HG02623 (cell line): ENCODE measurements around the gene MARK3.
"Not testable (repeated sequence)": the region's sequence is repeated elsewhere in the genome, so short reads cannot be mapped to it uniquely, and the experiment has no call there.

Experiments used
- ATAC-seq: cut with Tn5 transposase; IDR thresholded peaks from one replicate; pipeline ENCODE4 v1.9.1; 2021; ENCODE audit warnings: moderate library complexity; ENCODE audit not compliant: unreplicated experiment

MARK3 gene

DNA sequence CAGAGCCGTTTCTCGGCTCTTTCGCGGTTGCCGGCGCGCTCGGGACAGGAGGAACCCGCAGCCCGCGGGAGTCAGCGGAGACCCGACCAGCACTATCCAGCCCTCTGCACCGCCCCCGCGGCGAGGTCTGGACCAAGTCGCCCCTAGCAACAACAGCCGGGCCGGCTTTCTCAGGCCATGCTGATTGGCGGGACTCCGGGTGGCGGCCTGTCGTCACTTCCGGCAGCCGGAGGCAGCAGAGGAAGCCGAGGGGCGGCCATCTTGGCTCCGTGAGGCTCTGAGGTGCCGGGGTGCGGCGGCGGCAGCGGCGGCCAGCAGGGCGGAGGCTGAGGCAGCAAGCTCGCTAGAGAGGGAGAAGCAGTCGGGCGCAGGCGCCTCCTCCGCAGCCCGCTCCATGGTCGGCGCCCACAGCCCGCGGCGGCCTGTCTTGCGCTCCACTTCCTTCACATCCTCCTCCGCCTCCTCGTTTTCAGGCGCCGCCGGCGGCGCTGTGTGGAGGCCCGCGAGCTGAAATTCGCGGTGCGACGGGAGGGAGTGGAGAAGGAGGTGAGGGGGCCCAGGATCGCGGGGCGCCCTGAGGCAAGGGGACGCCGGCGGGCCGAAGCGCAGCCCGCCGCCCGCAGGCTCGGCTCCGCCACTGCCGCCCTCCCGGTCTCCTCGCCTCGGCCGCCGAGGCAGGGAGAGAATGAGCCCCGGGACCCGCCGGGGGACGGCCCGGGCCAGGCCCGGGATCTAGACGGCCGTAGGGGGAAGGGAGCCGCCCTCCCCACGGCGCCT, at the start of gene MARK3:
TSS of gene MARK3 (plus strand) at position 264 of the 777 bp plus-strand sequence. CDS start 615 bp downstream, outside the sequence.
- ATAC-seq, result peak; percentile 91

DNA sequence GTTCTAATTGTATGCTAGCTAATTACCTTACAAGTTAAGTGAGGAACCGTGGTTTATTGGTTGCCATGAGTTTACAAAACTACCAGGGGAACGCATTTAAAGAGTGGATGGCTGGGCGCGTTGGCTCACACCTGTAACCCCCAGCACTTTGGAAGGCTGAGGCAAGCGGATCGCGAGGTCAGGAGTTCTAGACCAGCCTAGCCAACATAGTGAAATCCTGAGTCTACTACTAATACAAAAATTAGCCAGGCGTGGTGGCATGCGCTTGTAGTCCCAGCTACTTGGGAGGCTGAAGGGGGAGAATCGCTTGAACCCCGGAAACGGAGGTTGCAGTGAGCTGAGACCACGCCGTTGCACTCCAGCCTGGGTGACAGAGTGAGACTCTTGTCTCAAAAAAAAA, 49.0 kb upstream of the MARK3 start:
- no peak for ATAC-seq

DNA sequence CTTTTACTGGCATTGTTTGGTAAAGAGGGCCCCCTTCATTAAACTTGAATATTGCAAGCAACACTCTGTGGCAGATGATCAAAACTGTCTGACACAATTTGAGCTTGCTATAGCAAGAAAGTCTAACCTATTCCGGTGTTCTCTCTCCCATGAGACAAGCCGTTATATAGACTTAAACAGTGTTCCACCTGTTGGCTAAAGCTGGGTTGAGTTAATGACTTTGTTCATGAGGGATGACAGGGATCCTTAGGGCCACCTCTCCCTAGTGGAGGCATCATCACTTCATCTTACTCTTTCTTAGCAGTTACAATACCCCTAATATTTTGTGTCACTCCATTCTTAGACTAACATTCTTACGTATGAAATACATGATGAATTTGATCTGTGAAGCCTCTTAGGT, 47.4 kb upstream of the MARK3 start:
- ATAC-seq, result no peak

DNA sequence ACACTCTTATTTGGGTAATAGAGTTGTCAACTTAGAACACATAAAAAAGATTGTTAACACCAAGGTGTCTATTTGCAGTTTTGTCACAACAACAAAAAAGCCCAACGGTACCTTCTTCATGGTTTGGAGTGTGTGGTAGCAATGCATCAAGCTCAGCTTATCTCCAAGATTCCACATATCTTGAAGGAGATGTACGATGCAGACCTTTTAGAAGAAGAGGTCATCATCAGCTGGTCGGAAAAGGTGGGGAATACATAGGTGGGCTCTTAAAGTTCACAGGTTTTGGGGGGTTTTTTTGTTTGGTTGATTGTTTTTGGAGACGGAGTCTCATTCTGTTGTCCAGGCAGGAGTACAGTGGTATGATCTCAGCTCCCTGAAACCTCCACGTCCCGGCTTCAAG, 45.7 kb upstream of the MARK3 start:
- ATAC-seq, result no peak

DNA sequence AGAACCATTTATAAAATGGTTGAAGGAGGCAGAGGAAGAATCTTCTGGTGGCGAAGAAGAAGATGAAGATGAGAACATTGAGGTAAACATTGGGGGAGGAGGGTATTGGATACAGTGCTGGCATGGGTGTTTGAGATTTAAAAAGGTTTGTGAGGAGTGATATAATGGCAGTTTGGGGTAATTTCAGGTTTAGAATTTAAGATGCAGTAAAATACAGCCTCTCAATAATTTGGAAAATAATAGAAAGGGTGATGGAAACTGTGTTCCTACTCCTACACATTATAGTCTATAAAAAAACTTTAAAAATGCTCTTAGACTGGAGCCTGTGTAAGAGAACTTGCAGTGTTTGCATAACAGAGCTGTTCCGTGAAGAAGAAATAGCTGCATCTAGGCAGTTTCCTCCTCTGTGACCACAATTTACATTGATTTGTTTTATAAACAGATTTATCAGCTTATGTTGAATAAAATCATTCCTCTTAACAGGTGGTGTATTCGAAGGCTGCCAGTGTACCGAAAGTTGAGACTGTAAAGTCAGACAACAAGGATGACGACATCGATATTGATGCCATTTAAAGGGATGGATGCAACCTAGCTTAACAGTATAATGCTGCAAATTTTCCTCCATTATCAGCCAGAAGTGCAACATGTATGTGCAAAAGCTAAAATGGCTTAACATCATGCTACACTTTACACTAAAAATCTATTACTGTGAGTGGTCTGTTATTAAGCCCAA, 44.6 kb upstream of the MARK3 start:
- ATAC-seq, result no peak

DNA sequence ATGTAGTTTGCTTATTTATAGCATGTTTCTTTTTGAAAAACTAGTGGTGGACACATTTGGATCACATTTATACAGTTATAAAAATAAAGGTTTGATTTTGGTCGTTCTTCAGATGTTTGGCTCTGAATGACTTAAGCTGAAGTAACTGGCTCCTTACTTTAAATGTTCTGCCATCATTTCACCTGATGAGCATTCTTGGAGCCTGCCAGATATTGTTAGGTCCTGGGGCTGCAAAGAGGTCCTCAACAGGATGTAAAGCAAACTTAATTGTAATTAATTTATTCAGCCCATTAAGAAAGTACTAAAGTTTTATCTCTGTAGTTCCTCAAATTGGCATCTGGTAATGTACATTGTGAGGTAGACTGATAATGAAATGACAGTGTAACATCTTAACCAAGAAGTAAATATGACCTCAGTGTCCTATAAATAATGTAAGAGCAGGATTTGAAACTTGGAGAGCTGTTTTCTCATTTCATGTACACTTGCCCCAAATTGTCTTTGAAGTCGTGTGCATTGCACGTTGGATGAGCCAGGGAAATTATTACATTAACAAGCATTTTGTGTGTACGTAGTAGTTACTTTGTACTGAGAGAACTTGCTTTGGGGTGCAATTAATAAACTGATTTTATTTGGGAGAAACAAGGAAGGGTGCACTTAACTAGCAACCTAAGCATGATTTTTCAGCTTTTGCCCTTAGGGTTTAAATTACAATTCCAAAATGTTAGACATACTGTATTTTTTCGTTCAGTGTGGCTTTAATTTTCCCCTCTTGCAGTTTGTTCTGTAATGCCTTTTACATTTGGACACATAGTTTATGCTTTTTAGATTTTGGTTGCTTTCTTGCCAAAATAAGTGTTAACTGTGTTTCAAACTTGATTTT, 43.7 kb upstream of the MARK3 start:
- no peak for ATAC-seq

DNA sequence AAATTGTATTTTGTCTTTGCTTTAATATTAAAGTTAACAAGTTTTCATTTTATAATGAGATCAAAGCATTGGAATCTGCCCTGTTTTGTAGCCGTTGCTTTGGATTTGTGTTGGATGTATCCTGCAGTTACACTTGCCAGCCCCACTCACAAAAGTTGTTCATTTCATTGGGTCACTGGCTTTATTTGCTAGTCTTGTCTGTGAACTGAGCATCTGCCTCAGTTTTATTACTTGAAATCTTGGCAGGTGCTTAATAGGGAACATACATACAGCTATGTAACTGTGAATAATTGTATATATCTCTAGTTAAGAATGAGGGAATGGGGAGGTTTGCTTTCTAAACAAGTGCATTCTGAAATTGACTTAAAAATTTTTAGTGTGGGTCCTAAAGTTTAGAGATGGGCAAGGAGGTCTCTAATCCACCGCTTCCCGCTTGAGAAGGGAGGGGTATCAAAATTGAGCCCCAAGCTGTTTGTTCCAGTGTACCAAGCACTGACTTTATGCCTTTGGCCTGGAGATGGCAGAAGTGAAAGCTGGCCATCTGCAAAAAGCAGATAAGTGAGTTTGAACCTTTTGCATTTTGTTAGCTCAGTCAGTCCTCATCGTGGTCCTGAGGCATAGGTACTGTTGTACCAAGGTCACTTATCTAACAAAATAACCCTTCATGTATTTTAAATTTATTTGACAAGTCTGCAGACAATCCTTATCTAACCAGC, 41.9 kb upstream of the MARK3 start:
- no peak for ATAC-seq

DNA sequence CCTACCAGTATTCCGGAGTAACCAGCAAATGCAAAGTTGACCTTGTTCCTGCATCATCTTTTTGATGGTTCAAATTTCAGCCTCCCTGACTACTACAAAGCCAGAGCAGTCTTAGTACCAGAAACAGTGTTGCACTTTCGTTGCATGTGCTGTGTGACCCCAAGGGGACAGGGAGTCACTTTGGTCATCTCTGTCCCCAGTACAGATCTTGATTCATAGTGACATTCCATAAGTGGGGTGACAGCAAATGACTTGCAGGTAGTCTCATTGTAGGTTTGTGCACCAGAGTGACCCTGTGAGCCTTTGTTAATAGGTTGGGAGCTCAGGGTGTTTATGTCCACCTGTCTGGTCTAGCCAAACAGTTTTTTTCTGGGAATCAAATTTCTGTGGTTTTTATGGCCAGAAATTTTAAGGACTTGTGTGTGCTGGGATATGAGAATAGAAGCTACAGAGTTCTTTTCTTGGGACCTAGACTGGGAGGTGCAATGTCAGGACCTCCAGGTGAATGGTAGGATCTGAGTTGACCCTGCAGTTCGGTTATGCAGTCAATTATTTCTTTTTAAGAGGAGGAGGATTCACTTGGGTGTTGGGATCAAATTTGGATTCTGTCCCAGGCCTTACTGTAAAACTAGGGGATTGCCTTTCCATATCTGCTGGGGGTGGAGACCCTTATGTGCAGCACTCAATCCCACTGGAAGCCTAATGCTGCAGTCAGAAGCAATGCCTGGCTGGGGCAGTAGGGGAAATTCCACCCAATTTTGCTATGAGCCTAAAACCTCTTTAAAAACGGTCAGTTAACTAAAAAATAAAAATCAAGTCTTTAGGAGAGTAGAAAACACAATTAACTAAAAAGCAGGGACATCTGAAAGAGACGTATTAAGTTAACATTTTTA, 41.1 kb upstream of the MARK3 start:
- ATAC-seq, result no peak

DNA sequence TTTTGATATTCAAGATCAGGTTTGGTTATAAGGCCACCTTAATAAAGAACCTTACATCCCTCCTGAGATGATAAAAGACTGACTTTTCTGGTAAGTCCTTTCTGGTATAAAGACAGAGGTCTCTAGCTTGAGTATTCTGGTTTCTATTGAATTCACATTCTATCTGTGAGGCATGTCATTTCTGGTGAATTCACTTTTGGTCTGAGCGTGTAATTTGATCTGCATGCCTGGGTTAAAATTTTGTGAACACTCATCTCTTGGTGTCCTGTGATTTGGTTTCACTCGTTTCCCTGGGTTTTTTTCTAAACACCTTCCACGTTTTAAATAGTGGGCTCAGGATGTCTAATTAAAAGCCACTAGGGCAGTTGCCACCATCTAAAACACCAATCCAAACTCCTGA, 38.9 kb upstream of the MARK3 start:
- ATAC-seq, result no peak

DNA sequence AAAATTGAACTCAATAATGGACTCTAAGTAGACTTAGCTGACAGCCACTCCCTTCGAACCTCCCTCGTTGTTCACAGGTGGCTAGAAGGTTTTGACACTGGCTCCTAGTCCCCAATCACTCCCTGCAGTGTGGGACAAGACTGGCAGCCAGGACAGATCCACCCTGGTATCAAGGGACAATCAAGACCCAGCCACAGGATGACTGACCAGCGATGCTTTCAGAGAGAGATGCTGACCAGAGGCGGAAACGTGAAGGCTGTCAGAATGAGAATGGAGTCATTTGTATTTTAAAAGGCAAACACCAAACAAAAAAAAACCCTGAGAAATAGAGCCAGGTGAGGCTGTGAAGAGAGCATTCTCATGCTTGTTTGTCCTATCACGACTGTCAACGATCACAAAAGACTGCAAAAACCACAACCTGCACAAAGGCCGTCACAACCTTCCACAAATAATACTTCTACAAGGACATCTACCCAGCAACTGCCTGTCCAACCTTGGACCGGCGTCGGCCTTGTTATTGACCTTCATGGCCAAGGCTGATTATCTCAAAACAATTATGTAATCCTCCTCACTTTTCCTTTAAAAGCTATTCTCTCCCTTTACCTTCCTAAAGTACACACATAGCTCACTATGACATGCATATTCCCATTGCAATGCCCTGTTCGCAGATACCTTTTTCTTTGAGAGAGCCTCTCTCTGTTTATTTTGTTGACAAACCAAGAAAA, 38.0 kb upstream of the MARK3 start:
- ATAC-seq, result no peak

DNA sequence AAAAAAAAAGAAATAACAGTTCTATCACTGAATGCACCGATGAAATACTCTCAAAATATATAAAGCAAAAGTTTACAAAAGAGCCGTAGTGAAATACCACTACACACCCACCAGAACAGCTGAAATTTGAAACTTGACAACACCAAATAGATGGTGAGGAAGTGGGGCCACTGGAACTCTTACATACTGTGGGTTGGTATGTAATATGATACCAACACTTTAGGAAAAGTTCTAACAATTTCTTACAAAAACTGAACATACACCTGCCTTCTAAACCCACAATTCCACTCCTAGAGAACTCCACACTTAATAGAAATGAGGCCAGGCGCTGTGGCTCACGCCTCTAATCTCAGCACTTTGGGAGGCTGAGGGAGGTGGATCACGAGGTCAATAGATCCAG, 37.1 kb upstream of the MARK3 start:
- no peak for ATAC-seq

DNA sequence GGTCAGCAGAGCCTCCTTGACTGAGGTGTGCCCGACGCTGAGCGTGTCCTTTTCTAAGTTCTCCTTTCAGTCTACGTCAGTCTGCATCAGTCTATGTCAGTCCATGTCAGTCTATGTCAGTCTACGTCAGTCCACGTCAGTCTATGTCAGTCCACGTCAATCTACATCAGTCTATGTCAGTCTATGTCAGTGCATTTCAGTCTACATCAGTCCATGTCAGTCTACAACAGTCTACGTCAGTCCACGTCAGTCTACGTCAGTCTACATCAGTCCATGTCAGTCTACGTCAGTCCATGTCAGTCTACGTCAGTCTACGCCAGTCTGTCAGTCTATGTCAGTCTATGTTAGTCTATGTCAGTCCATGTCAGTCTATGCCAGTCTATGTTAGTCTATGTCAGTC, 35.2 kb upstream of the MARK3 start:
- no peak for ATAC-seq

DNA sequence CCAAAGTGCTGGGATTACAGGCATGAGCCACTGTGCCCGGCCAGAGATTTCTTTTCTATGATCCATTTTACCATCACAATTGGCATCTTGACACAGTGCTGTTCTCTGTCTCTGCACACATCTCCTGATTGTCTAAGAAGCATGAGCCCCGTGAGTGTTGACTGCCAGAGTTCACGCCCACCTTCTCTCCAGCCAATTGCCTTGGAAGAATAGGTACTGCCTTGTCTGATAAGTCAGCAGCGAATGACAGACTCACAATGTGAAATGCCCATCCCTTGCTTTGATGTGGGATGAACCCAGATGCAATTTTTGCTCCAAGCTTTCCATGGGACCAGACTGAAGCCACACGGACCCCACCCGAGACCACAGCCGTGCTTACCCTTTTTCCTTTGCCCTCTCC, 31.9 kb upstream of the MARK3 start:
- no peak for ATAC-seq

DNA sequence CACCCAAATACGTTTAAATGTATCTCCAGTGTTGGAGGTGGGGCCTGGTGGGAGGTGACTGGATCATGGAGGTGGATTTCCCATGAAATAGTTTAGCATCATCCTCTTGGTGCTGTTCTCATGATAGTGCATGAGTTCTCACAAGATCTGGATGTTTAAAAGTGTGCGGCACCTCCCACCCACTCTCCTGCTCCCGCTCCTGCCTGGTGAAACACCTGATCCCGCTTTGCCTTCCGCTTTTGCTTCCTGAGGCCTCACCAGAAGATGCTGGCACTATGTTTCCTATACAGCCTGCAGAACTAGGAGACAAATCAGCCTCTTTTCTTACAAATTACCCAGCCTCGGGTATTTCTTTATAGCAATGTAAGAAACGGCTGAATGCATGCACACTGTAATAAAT, 31.1 kb upstream of the MARK3 start:
- no peak for ATAC-seq

DNA sequence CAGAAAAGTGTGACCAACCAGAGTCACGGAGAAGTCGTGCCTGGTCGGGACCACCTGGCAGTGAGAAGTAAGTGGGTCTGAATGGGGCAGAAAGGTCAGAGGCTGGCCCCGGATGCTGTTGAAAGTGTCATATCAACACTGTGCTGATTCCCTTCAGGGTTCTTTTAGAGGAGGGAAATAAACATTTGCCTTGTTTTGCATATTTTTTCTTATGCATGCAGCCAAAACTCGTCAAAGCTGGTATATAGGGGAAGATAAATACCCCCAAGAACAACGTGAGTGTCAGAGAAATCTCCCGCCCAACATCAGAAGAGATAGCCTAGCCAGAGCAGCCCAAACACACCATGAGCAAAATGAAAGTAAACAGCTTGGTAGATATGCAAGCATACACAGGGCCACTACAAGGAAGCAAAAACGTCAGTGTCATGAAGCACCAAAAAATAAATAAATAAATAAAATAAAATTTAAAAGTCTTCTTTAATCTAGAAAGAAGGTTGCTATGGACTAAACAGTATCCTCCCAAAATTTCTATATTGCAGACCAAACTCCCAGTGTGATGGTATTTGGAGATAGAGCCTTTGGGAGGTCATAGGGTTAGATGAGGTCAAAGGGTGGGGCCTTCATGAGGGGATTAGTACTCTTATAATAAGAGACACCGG, 29.1 kb upstream of the MARK3 start:
- no peak for ATAC-seq

DNA sequence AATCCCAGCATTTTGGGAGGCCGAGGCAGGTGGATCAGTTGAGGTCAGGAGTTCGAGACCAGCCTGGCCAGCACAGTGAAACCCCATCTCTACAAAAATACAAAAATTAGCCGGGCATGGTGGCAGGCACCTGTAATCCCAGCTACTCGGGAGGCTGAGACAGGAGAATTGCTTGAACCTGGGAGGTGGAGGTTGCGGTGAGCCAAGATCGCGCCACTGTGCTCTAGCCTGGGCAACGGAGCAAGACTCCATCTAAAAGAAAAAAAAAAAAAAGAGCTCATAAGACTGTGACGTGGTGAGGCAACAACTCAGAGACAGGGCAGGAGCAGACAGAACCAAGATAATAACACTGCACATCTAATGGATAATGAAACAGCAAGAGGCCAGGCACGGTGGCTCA, 27.7 kb upstream of the MARK3 start:
- not testable (repeated sequence) for ATAC-seq

DNA sequence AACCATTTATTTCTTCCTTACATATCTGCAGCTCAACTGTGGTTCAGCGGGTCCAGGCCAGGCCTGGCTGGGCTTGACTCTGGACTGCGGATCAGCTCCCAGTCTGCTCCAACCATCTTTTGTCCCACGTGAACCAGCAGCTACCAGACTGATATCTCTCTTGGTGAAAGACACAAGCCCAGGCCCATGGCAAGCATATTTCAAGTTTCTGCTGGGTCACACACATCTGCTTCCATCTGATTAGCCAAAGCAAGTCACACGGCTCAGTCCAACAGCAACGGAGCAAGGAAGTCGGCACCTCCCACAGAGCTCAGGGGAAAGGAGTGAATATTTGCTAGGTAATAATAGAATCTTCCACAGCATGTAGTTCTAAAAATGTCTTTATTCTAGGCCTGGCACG, 24.7 kb upstream of the MARK3 start:
- ATAC-seq, result no peak

DNA sequence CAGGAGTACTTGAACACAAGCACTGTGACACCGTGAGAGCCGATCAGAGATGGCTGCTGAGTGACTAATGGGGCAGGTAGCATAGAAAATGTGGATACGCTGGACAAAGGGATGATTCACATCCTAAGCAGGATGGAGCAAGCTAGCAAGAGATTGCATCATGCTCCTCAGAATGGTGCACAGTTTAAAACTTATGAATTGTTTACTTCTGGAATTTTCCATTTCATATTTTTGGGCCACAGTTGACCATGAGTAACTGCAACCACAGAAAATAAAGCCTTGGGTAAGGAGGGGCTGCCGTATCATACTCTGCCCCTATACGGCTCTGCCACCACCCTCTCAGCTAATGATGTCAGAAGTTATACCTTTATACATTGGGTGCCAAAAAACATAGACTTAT, 23.3 kb upstream of the MARK3 start:
- no peak for ATAC-seq

DNA sequence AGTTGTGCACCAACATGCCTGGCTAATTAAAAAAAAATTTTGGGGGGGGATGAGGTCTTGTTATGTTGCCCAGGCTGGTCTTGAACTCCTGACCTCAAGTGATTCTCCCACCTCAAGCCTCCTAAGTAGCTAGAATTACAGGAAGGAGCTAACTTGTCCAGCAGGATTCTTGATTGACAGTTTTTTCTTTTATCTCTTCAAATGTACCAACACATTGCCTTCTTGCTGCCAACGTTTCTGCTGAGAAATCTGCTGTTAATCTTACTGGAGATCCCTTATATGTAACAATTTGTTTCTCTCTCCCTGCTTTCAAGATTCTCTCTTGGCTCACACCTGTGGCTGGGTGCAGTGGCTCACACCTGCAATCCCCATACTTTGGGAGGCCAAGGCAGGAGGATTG, 22.4 kb upstream of the MARK3 start:
- no peak for ATAC-seq
